22Rv1 (cell line): ENCODE results near the gene CCDC30.

Experiments used
- H3K27ac ChIP-seq: fragments of 450-650 bp; 2 replicates; pipeline ENCODE4 v1.5.1; 2017
- CTCF ChIP-seq: fragments of 450-650 bp; IDR thresholded peaks from 2 replicates; pipeline ENCODE4 v1.5.1; 2017; ENCODE audit warnings: mild to moderate bottlenecking
- ZFX ChIP-seq: fragments of 450-650 bp; IDR thresholded peaks from 2 replicates; pipeline ENCODE4 v1.6.1; 2017; ENCODE audit warnings: antibody characterized with exemption, borderline replicate concordance

The CCDC30 gene

GRCh38 chr1:42567038-42567437 is 104.0 kb downstream of the CCDC30 start:
- TF ChIP-seq ZFX (no peak), CTCF (no peak)

DNA sequence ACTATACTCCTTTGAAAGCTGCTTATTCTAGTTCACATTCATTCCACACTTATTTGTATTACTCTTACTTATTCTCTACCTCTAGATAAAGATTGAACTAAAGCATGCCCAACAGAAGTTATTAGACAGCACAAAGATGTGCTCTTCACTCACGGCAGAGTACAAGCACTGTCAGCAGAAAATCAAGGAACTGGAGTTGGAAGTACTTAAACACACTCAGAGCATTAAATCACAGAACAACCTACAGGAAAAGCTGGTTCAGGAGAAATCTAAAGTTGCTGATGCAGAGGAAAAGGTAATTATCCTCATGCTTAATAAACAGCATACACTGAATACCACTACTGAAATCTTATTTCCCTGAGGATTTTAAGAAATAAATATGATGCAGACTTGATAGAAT is 113.8 kb downstream of the CCDC30 start:
- H3K27ac ChIP-seq: no peak overlapping the region
- TF ChIP-seq CTCF (no peak), ZFX (no peak)

More at GRCh38 chr1:42567038-42567437, 104.0 kb downstream of the CCDC30 start:
- H3K27ac ChIP-seq: no peak overlapping the region

- TF ChIP-seq CTCF (no peak), ZFX (no peak)
- H3K27ac ChIP-seq: no peak overlapping the region
Observed at GRCh38 chr1:42586016-42586415, 122.9 kb downstream of the CCDC30 start.

DNA sequence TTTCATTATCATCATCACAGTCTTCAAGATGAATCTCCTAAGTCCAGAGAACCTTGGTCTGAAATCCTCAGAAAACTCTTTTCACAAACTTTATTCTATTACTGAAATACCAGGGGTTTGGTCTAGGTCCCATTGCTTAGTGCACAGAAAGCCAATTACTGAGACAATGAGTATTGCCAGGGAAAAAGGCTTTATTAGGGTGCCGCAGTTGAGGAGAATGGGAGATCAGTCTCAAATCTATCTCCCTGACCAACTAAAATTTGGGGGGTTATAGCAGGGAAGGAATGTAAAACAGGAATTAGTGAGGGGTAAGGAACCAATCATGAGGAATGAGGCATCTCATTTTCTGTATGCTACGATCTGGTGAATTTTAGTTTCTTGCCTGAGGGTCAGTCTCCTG is 124.7 kb downstream of the CCDC30 start:
- TF ChIP-seq ZFX (no peak), CTCF (no peak)
- H3K27ac ChIP-seq: no peak overlapping the region

- H3K27ac ChIP-seq: no peak overlapping the region
- TF ChIP-seq ZFX (no peak), CTCF (no peak)
Observed at GRCh38 chr1:42592811-42593210, 129.7 kb downstream of the CCDC30 start.

DNA sequence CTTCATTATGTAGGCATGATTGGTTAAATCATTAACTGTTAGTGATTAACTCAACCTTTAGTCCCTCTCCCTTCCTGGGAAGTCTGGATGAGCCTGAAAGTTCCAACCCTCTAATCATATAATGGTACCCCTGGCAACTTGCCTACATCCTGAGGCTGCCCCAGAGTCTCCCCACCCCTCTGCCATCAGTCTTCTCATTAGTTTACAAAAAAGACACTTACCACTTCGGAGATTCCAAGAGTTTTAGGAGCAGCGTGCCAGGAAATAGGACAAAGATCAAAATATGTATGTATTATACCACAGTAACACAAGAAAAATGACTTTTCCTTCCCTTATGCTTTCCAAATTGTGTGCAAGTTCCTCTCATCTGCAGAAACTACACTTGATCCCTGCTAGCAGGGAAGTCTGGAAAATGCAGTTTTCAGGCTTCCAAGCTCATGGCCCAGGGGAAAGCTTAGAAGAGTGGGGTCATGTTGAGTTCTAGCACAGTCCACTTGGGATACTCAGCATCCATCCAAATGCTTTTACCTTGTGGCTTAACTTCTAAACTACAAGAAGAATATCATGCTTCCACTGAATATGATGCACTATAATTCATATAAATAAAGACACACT is 130.5 kb downstream of the CCDC30 start:
- TF ChIP-seq CTCF (no peak), ZFX (no peak)
- H3K27ac ChIP-seq: no peak overlapping the region

DNA sequence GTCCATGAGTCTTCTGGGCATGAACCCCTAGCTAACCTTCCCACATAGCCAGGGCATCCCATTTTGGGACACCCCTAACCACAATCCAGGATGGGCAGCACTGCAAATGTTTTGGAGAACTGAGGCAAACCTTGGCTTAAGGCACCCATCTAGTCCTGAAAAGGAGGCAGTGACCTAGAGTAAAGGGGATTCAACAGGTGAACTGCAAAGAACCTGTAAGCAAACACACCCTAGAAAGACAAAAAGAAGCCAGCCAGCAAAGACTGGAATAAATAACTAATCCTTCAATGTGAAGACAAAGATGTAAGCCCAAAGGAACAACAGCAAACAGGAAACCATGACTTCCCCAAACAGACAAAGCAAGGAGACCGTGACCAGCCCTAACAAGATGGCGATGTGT is 138.4 kb downstream of the CCDC30 start:
- H3K27ac ChIP-seq: no peak overlapping the region
- no peak for TF ChIP-seq ZFX
- TF ChIP-seq CTCF: no peak
